GM12878 (cell line): Measurements from ENCODE around the gene MROH2B. TPM values are rescaled to one million over a fixed set of nuclear protein-coding genes. Genes with fewer than 3 reads are reported as not detected.

Source experiments
- ATAC-seq: fragments of 200-7000 bp; cut with Tn5 transposase; 3 replicates; pipeline ENCODE4 v1.9.1; 2020; ENCODE audit warnings: mild to moderate bottlenecking, moderate library complexity
- BruUV-seq: library from RNA; stranded (reverse); fragments of 400-500 nt; replicated peaks from 2 replicates; lab custom pipeline; 2021; lab: Mats Ljungman, UMichigan
- CTCF ChIA-PET: fragments of 300-600 bp; sonication (Branson Sonifier 250); formaldehyde crosslinking; extraction: SDS; loops from one replicate; lab custom pipeline; 2021; ENCODE audit warnings: inconsistent platforms; lab: Yijun Ruan, JAX
- POLR2A ChIA-PET: fragments of 350-600 bp; formaldehyde crosslinking; extraction: SDS; loops from one replicate; lab custom pipeline; 2021; ENCODE audit warnings: inconsistent platforms; lab: Charles Lee
- RAD21 ChIA-PET: fragments of 300-600 bp; sonication (Branson Sonifier 250); formaldehyde crosslinking; loops from one replicate; lab custom pipeline; 2023; ENCODE audit warnings: antibody characterized with exemption; ENCODE audit not compliant: unreplicated experiment; lab: Charles Lee
- SMC1A ChIA-PET: fragments of 300-600 bp; sonication (Branson Sonifier 250); formaldehyde crosslinking; loops from one replicate; lab custom pipeline; 2023; ENCODE audit not compliant: unreplicated experiment, uncharacterized antibody; lab: Charles Lee
- DNase-seq: peaks from one replicate; pipeline ENCODE4 v3.0.0-alpha.2; 2011; ENCODE audit warnings: low read depth, low spot score
- FAIRE-seq: peaks from 3 replicates; lab custom pipeline; 2011; peaks lifted over from hg19 to GRCh38; lab: Jason Lieb, UNC
- H2AFZ ChIP-seq: 2 replicates; pipeline ENCODE4 v1.6.0; 2011; ENCODE audit warnings: low read depth, low read length, control low read depth; ENCODE audit not compliant: control insufficient read depth
- H3K27ac ChIP-seq: 2 replicates; pipeline ENCODE4 v1.5.1; 2011; ENCODE audit warnings: control low read depth; ENCODE audit not compliant: control insufficient read depth, insufficient read depth
- H3K27me3 ChIP-seq, 2 experiments: replicated peaks in 1 of 2; 2 replicates each; pipeline versions ENCODE4 v1.6.0 to v1.6.1; 2011; ENCODE audit warnings: low read length in 1 of 2; ENCODE audit not compliant: control insufficient read depth in 2 of 2, insufficient read depth in 2 of 2
- H3K36me3 ChIP-seq, 2 experiments: 2 replicates each; pipeline ENCODE4 v1.5.1; 2011; ENCODE audit warnings: low read length in 1 of 2; ENCODE audit not compliant: control insufficient read depth in 2 of 2, insufficient read depth in 2 of 2
- H3K4me1 ChIP-seq: 2 replicates; pipeline ENCODE4 v1.6.1; 2011; ENCODE audit warnings: mild to moderate bottlenecking, low read length, moderate library complexity, mixed read lengths; ENCODE audit not compliant: control insufficient read depth, insufficient read depth
- H3K4me2 ChIP-seq: 2 replicates; pipeline ENCODE4 v1.6.0; 2011; ENCODE audit warnings: control low read depth; ENCODE audit not compliant: control insufficient read depth, insufficient read depth
- H3K4me3 ChIP-seq: fragments of 200-600 bp; sonication (generic); 2 replicates; pipeline ENCODE4 v1.5.1; 2016
- H3K79me2 ChIP-seq: 2 replicates; pipeline ENCODE4 v1.6.0; 2011; ENCODE audit warnings: low read length; ENCODE audit not compliant: control insufficient read depth, insufficient read depth
- H3K9ac ChIP-seq: 2 replicates; pipeline ENCODE4 v1.8.0; 2011; ENCODE audit warnings: low read length, control low read depth, mixed read lengths; ENCODE audit not compliant: control insufficient read depth, insufficient read depth
- H3K9me3 ChIP-seq: replicated peaks from 3 replicates; pipeline ENCODE4 v1.5.1; 2011; ENCODE audit warnings: mild to moderate bottlenecking, low read length; ENCODE audit not compliant: control insufficient read depth, insufficient read depth
- H4K20me1 ChIP-seq: 2 replicates; pipeline ENCODE4 v1.6.0; 2011; ENCODE audit not compliant: control insufficient read depth, insufficient read depth
- ATF7 ChIP-seq: fragments of 450-650 bp; IDR thresholded peaks from 2 replicates; pipeline ENCODE4 v1.6.1; 2016; ENCODE audit warnings: low read depth, mild to moderate bottlenecking
- CREB1 ChIP-seq: IDR thresholded peaks from 2 replicates; pipeline ENCODE4 v1.6.1; 2012; ENCODE audit warnings: low read depth, mild to moderate bottlenecking, inconsistent platforms
- CREM ChIP-seq: IDR thresholded peaks from 2 replicates; pipeline ENCODE4 v1.6.1; 2014; ENCODE audit warnings: antibody characterized with exemption, low read depth
- GATAD2B ChIP-seq: fragments of 450-650 bp; conservative IDR thresholded peaks from 2 replicates; pipeline ENCODE4 v1.6.1; 2017; ENCODE audit warnings: low read depth, mild to moderate bottlenecking, moderate library complexity
- HDGF ChIP-seq: fragments of 450-650 bp; IDR thresholded peaks from 2 replicates; pipeline ENCODE4 v1.6.1; 2016; ENCODE audit warnings: antibody characterized with exemption
- NBN ChIP-seq: fragments of 450-650 bp; IDR thresholded peaks from 2 replicates; pipeline ENCODE4 v1.6.1; 2016
- NFIC ChIP-seq: IDR thresholded peaks from 2 replicates; pipeline ENCODE4 v1.6.1; 2012; ENCODE audit warnings: low read depth, mild to moderate bottlenecking, inconsistent platforms, low read length, moderate library complexity
- NR2C2 ChIP-seq: IDR thresholded peaks from 2 replicates; pipeline ENCODE4 v1.6.1; 2011; ENCODE audit warnings: borderline replicate concordance, low read depth; ENCODE audit not compliant: control insufficient read depth, insufficient read length
- STAT1 ChIP-seq: fragments of 450-650 bp; conservative IDR thresholded peaks from 2 replicates; pipeline ENCODE4 v1.6.1; 2014; ENCODE audit warnings: antibody characterized with exemption, mild to moderate bottlenecking
- in situ Hi-C: fragments of 300-500 bp; cut with MboI; formaldehyde crosslinking; loops from 9 replicates; pipeline ENCODE4 v1.14.3; 2018; ENCODE audit warnings: mixed read lengths
- intact Hi-C: fragments of 100-400 bp; cut with micrococcal nuclease; formaldehyde crosslinking; loops from one replicate; pipeline ENCODE4 v1.14.2; 2022; ENCODE audit not compliant: unreplicated experiment
- polyA plus RNA-seq, 11 experiments: library from polyadenylated mRNA; depleted of rRNA in 4 of 11; unstranded in 6 of 11; stranded (reverse) in 5 of 11; fragments of >200 nt; fragmentation: Nextera tagmentation in 4 of 11; fragmentation: Illumina TruSeq in 1 of 11; extraction: Ambion mirVana in 4 of 11; extraction: Trizol in 1 of 11; gene quantifications; 1 replicate in 1 of 11; 2 replicates in 10 of 11; pipeline versions ENCODE4 v1.2.1 to v1.2.3, GENCODE V29; 2011 to 2016; ENCODE audit warnings: inconsistent platforms in 2 of 11, missing spikeins in 2 of 11, low read depth in 1 of 11
- total RNA-seq, 4 experiments: library from RNA; depleted of rRNA in 3 of 4; stranded (reverse); fragments of >200 nt in 3 of 4; fragmentation: Illumina TruSeq in 1 of 4; extraction: Trizol in 1 of 4; gene quantifications; 2 replicates each; pipeline versions ENCODE4 v1.2.1 to v1.2.3, GENCODE V29; 2013 to 2021
- TF ChIP-seq, protein P1 (sequence below): fragments of 450-650 bp; IDR thresholded peaks from 2 replicates; pipeline ENCODE4 v1.6.1; 2014; ENCODE audit warnings: mild to moderate bottlenecking
- TF ChIP-seq, protein P2 (sequence below): IDR thresholded peaks from 2 replicates; pipeline ENCODE4 v1.6.1; 2012; ENCODE audit warnings: low read depth, low read length, improper control_type of control experiment
- TF ChIP-seq, protein P3 (sequence below): IDR thresholded peaks from 2 replicates; pipeline ENCODE4 v1.6.1; 2011; ENCODE audit warnings: borderline replicate concordance, low read depth, mild to moderate bottlenecking, moderate library complexity, low read length; ENCODE audit not compliant: insufficient read depth, poor library complexity, severe bottlenecking
- TF ChIP-seq, protein P4 (sequence below): fragments of 450-650 bp; IDR thresholded peaks from 2 replicates; pipeline ENCODE4 v1.6.1; 2017; ENCODE audit warnings: low read depth, mild to moderate bottlenecking, moderate library complexity
- TF ChIP-seq, protein P5 (sequence below): fragments of 450-650 bp; formaldehyde crosslinking; IDR thresholded peaks from 2 replicates; pipeline ENCODE4 v1.4.0; 2022; ENCODE audit warnings: mild to moderate bottlenecking, moderate library complexity

MROH2B gene
- total and polyA plus RNA-seq, 10 of the 15 experiments (the other 5 are each of a cell fraction or from before 2014, with no cell fraction given), result not detected

DNA sequence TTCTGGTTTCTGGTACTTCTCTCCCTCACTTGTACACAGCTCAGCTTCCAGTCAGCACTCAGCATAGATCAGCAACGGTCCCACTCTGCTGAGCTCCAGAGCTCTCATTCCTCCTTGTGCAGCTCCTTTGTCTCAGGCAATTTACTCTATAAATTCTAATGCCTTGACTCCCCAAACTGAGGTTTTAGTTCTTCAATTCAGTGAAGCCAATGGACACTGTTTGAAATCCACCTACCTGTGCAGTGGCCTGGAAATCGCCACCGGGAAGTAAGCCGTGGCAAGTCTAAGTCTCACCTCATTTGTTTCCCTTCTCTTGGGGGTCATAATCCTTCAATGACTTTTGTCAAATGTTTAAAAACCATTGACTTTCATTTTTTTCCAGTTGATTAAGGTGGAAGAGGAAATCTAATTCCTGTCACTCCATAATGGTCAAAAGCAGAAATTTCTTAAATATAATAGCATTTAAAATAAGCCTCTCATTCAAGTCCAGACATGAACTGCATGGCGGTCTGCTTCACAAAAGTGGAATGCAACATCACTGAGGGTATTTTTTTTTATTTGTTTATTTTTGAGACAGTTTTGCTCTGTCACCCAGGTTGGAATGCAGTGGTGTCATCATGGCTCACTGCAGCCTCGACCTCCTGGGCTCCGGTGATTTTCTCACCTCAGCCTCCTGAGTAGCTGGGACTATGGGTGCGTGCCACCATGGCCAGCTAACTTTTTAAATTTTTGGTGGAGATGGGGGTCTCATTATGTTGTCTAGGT, 82.2 kb downstream of the MROH2B start (continued):
- no peak for TF ChIP-seq STAT1
- TF ChIP-seq, protein P1, sequence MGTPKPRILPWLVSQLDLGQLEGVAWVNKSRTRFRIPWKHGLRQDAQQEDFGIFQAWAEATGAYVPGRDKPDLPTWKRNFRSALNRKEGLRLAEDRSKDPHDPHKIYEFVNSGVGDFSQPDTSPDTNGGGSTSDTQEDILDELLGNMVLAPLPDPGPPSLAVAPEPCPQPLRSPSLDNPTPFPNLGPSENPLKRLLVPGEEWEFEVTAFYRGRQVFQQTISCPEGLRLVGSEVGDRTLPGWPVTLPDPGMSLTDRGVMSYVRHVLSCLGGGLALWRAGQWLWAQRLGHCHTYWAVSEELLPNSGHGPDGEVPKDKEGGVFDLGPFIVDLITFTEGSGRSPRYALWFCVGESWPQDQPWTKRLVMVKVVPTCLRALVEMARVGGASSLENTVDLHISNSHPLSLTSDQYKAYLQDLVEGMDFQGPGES, result no peak
- TF ChIP-seq GATAD2B, result no peak

DNA sequence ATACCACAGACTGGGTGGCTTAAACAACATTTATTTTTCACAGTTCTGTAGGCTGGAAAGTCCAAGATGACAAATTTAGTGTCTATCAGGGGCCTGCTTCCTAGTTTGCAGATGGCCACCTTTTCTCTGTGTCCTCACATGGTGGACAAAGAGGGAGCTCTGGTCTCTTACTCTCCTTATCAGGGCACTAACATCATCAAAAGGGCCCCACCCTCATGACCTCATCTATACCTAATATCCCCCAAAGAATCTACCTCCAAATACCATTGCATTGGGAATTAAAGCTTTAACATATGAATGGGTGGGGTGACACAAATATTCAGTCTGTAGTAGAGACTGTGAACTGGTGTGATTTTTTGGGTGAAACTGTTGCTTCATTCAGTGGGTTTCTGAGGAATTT, 83.8 kb downstream of the MROH2B start:
- no peaks in the 10 kb centered on the region for H4K20me1 ChIP-seq
- DNase-seq (no peak), ATAC-seq (no peak), FAIRE-seq (no peak)
- no peak overlapping the region for H3K4me2 ChIP-seq
- POLR2A ChIA-PET, result no interaction called here
- RAD21 ChIA-PET, result no interaction called here
- SMC1A ChIA-PET, result interaction anchor here (0.5 kb wide), 1 partner anchor 529 kb away, joined by 3 read pairs; no protein-coding TSS in a partner anchor
- H3K27ac ChIP-seq, result no peak overlapping the region
- H3K79me2 ChIP-seq, result no peaks in the 10 kb centered on the region
- H3K4me1 ChIP-seq, result no peaks in the 10 kb centered on the region
- H2AFZ ChIP-seq, result no peak overlapping the region
- H3K9me3 ChIP-seq, result no peaks in the 10 kb centered on the region
- CTCF ChIA-PET, result interaction anchor here (0.6 kb wide), 1 partner anchor 13 kb away, joined by 3 read pairs; no protein-coding TSS in a partner anchor
- in situ Hi-C loops (no loop called here), intact Hi-C loops (no loop called here)
- no peaks in the 10 kb centered on the region; a peak in 1 of 4 replicates for H3K27me3 ChIP-seq
- BruUV-seq, result no TSS peak
- H3K4me3 ChIP-seq, result no peak overlapping the region
- no peak overlapping the region for H3K9ac ChIP-seq
- H3K36me3 ChIP-seq, result no peaks in the 10 kb centered on the region
- no peak for TF ChIP-seq ATF7
- TF ChIP-seq HDGF, result no peak
- TF ChIP-seq CREM, result no peak
- TF ChIP-seq, protein P2, sequence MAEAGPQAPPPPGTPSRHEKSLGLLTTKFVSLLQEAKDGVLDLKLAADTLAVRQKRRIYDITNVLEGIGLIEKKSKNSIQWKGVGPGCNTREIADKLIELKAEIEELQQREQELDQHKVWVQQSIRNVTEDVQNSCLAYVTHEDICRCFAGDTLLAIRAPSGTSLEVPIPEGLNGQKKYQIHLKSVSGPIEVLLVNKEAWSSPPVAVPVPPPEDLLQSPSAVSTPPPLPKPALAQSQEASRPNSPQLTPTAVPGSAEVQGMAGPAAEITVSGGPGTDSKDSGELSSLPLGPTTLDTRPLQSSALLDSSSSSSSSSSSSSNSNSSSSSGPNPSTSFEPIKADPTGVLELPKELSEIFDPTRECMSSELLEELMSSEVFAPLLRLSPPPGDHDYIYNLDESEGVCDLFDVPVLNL, result no peak
- no peak for TF ChIP-seq NBN
- TF ChIP-seq, protein P3, sequence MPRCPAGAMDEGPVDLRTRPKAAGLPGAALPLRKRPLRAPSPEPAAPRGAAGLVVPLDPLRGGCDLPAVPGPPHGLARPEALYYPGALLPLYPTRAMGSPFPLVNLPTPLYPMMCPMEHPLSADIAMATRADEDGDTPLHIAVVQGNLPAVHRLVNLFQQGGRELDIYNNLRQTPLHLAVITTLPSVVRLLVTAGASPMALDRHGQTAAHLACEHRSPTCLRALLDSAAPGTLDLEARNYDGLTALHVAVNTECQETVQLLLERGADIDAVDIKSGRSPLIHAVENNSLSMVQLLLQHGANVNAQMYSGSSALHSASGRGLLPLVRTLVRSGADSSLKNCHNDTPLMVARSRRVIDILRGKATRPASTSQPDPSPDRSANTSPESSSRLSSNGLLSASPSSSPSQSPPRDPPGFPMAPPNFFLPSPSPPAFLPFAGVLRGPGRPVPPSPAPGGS, result no peak
- TF ChIP-seq, protein P4, sequence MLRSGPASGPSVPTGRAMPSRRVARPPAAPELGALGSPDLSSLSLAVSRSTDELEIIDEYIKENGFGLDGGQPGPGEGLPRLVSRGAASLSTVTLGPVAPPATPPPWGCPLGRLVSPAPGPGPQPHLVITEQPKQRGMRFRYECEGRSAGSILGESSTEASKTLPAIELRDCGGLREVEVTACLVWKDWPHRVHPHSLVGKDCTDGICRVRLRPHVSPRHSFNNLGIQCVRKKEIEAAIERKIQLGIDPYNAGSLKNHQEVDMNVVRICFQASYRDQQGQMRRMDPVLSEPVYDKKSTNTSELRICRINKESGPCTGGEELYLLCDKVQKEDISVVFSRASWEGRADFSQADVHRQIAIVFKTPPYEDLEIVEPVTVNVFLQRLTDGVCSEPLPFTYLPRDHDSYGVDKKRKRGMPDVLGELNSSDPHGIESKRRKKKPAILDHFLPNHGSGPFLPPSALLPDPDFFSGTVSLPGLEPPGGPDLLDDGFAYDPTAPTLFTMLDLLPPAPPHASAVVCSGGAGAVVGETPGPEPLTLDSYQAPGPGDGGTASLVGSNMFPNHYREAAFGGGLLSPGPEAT, result no peak
- no peak for TF ChIP-seq NR2C2
- TF ChIP-seq CREB1, result no peak
- TF ChIP-seq, protein P5, sequence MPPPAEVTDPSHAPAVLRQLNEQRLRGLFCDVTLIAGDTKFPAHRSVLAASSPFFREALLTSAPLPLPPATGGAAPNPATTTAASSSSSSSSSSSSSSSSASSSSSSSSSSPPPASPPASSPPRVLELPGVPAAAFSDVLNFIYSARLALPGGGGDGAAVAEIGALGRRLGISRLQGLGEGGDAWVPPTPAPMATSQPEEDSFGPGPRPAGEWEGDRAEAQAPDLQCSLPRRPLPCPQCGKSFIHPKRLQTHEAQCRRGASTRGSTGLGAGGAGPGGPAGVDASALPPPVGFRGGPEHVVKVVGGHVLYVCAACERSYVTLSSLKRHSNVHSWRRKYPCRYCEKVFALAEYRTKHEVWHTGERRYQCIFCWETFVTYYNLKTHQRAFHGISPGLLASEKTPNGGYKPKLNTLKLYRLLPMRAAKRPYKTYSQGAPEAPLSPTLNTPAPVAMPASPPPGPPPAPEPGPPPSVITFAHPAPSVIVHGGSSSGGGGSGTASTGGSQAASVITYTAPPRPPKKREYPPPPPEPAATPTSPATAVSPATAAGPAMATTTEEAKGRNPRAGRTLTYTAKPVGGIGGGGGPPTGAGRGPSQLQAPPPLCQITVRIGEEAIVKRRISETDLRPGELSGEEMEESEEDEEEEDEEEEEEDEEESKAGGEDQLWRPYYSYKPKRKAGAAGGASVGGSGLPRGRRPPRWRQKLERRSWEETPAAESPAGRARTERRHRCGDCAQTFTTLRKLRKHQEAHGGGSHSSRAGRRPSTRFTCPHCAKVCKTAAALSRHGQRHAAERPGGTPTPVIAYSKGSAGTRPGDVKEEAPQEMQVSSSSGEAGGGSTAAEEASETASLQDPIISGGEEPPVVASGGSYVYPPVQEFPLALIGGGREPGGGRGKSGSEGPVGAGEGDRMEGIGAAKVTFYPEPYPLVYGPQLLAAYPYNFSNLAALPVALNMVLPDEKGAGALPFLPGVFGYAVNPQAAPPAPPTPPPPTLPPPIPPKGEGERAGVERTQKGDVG (CRISPR knock-in tag), result no peak
- TF ChIP-seq NFIC, result no peak
